GM23248 (cell line): Measurements from ENCODE around the gene ABHD6. TPM values are rescaled to one million over a fixed set of nuclear protein-coding genes. Genes with fewer than 3 reads are reported as not detected.

Experiments
- DNase-seq: peaks from one replicate; pipeline ENCODE4 v3.0.0-alpha.2; 2015
- H2AFZ ChIP-seq: fragments of 200-600 bp; sonication (generic); 2 replicates; pipeline ENCODE4 v1.6.1; 2016; ENCODE audit warnings: antibody characterized with exemption
- H3F3A ChIP-seq: fragments of 200-600 bp; sonication (generic); 2 replicates; pipeline ENCODE4 v1.6.1; 2016; ENCODE audit warnings: mild to moderate bottlenecking, antibody characterized with exemption, mixed run types; ENCODE audit not compliant: insufficient read depth
- H3K27ac ChIP-seq: fragments of 200-600 bp; sonication (generic); 2 replicates; pipeline ENCODE4 v1.5.1; 2016; ENCODE audit warnings: mild to moderate bottlenecking
- H3K27me3 ChIP-seq: fragments of 200-600 bp; sonication (generic); replicated peaks from 2 replicates; pipeline ENCODE4 v1.6.1; 2016; ENCODE audit warnings: mild to moderate bottlenecking; ENCODE audit not compliant: insufficient read depth
- H3K36me3 ChIP-seq: fragments of 200-600 bp; sonication (generic); 2 replicates; pipeline ENCODE4 v1.6.1; 2016; ENCODE audit warnings: low read depth, mild to moderate bottlenecking
- H3K4me1 ChIP-seq: fragments of 200-600 bp; sonication (generic); 2 replicates; pipeline ENCODE4 v1.6.1; 2016; ENCODE audit warnings: mild to moderate bottlenecking; ENCODE audit not compliant: insufficient read depth
- H3K4me2 ChIP-seq: fragments of 200-600 bp; sonication (generic); one replicate; pipeline ENCODE4 v1.6.1; 2016; ENCODE audit warnings: mild to moderate bottlenecking; ENCODE audit not compliant: unreplicated experiment
- H3K4me3 ChIP-seq: fragments of 200-600 bp; sonication (generic); 2 replicates; pipeline ENCODE4 v1.5.1; 2016; ENCODE audit warnings: mild to moderate bottlenecking
- H3K79me2 ChIP-seq: fragments of 200-600 bp; sonication (generic); 2 replicates; pipeline ENCODE4 v1.6.1; 2016; ENCODE audit warnings: mild to moderate bottlenecking; ENCODE audit not compliant: insufficient read depth
- H3K9ac ChIP-seq: fragments of 200-600 bp; sonication (generic); 2 replicates; pipeline ENCODE4 v1.6.1; 2016; ENCODE audit warnings: mild to moderate bottlenecking
- H3K9me2 ChIP-seq: fragments of 200-600 bp; sonication (generic); 2 replicates; pipeline ENCODE4 v1.6.1; 2016; ENCODE audit warnings: mixed run types, mild to moderate bottlenecking, moderate library complexity; ENCODE audit not compliant: insufficient read depth
- H3K9me3 ChIP-seq: fragments of 200-600 bp; sonication (generic); one replicate; pipeline ENCODE4 v1.6.1; 2017; ENCODE audit warnings: low read depth
- H4K20me1 ChIP-seq: fragments of 200-600 bp; sonication (generic); 2 replicates; pipeline ENCODE4 v1.6.0; 2016; ENCODE audit not compliant: insufficient read depth
- EZH2 ChIP-seq: fragments of 200-600 bp; sonication (generic); IDR thresholded peaks from 2 replicates; pipeline ENCODE4 v1.6.1; 2018; ENCODE audit warnings: antibody characterized with exemption, mild to moderate bottlenecking; ENCODE audit not compliant: insufficient read depth, poor library complexity, severe bottlenecking
- EZH2phosphoT487 ChIP-seq: fragments of 200-600 bp; sonication (generic); IDR thresholded peaks from 2 replicates; pipeline ENCODE4 v1.6.1; 2018; ENCODE audit warnings: antibody characterized with exemption, moderate library complexity, mild to moderate bottlenecking, low read depth; ENCODE audit not compliant: insufficient read depth
- WGBS, 2 experiments: methylation state at CpG; one replicate each; pipeline ENCODE4 v1.1.6; 2015 to 2017; ENCODE audit warnings: low lambda C conversion rate in 2 of 2, low coverage in 1 of 2; ENCODE audit errors: missing lambda C conversion rate in 2 of 2; 5-methylcytosine and 5-hydroxymethylcytosine counted together
- in situ Hi-C: fragments of 300-500 bp; cut with MboI; formaldehyde crosslinking; loops from 2 replicates; pipeline ENCODE4 v1.15.0; 2020
- polyA plus RNA-seq: library from polyadenylated mRNA; unstranded; fragments of >200 nt; fragmentation: Nextera tagmentation; extraction: Ambion mirVana; gene quantifications from 2 replicates; pipeline ENCODE4 v1.2.1, GENCODE V29; 2016
- total RNA-seq: library from RNA; depleted of rRNA; stranded (reverse); fragments of >200 nt; shearing (Covaris generic); gene quantifications from 2 replicates; pipeline ENCODE4 v1.2.3, GENCODE V29; 2014

The ABHD6 gene
- total and polyA plus RNA-seq, 2 experiments from 2014 or later: 4.4 to 5.3 TPM

DNA sequence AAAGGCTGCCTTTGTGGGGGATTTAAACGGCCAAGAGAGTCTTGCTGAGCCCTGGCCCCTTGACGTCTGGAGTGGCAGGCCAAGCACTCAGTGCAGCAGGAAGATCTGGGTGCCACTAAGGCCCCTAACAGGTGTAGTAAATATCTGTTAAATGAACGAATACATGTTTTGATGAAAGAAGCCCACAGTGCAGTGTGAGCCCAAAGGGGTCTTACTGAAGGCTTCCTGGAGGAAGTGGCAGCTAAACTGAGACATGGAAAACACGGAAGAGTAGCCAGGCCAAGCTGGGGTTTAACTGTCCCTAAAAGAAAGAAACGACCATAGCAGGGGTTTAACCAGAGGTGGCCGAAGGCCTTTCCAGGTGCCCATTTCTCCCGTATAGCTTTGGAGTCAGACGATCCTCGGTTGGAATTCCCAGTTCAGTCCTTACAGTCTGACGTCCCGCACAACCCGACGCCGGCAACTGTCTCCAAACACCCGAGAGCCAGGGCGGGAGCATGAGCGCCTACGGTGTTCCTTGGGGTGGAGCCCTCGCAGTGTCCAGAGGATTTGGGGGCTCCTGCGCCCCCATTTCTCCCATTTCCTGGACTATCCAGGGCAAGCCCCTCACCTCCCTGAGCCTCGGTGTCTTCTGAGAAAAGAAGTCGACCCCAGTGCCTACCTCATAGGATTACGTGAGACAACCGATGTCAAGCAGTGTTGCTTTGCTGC, 910 bp upstream of the ABHD6 start:
- in situ Hi-C loops: no loop called here
- H3K9me2 ChIP-seq: no peaks in the 10 kb centered on the region
- H3K79me2 ChIP-seq: no peaks in the 10 kb centered on the region; the same call in 1 of the 2 replicates
- H3K4me3 ChIP-seq: peak overlapping the region; percentile 86
- WGBS, 2 experiments: 15 to 18% methylated on average over 24 of the region's 24 CpGs
- H3F3A ChIP-seq: no peaks in the 10 kb centered on the region
- peak overlapping the region; percentile 81 for H3K4me2 ChIP-seq
- H3K27ac ChIP-seq: no peak overlapping the region
- no peaks in the 10 kb centered on the region for H4K20me1 ChIP-seq
- H3K36me3 ChIP-seq: no peaks in the 10 kb centered on the region
- DNase-seq: peak; percentile 42
- peak overlapping the region; percentile 59 for H3K9ac ChIP-seq
- no peak for TF ChIP-seq EZH2phosphoT487
- no peak for TF ChIP-seq EZH2
- peak overlapping the region; percentile 82 for H2AFZ ChIP-seq
- H3K4me1 ChIP-seq: no peaks in the 10 kb centered on the region; the same call in 1 of the 2 replicates
- no peaks in the 10 kb centered on the region for H3K27me3 ChIP-seq
- H3K9me3 ChIP-seq: no peaks in the 10 kb centered on the region

DNA sequence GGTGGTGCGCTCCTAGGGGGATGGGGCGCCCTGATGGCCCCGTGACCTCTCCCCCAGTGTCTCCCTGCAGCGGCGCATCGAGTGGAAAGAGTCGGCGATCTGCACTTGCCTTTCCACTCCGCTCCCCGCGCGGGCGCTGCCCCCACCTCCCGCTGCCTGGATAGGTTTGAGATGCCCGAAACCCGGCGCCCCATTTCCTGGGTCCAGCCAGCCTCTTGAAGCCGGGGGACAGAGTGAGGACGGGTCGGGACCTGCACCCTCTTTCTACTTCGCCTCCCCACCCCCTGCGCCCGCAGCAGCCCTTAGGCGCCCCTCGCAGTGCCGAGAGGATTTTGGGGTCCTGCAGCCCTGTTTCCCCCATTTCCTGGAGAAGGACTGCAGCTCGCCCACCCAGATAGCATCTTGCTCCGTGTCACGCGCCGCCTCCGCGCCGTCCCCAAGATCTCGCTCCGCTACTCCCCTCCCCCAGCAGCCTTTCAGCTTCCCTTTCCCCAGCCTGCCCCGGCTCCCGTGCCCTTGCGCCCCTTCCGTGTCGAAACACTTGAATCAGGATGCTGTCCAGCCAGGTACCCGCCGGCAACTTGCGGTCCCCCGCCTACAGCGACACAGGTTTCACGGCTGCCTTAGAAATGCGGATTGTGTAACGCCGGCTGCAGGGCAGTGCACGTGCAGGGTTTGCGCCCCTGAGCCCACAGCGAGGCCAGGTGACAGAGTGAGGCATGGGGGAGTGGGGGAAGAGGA, 519 bp downstream of the ABHD6 start:
- Histone ChIP-seq H3K9ac (peak overlapping the region; percentile 59), H2AFZ (peak overlapping the region; percentile 82), H3K9me3 (no peaks in the 10 kb centered on the region), H3F3A (no peaks in the 10 kb centered on the region), H3K27me3 (no peaks in the 10 kb centered on the region), H3K4me3 (peak overlapping the region; percentile 86), H3K79me2 (no peaks in the 10 kb centered on the region; the same call in 1 of the 2 replicates), H3K9me2 (no peaks in the 10 kb centered on the region), H3K4me1 (no peaks in the 10 kb centered on the region; the same call in 1 of the 2 replicates), H3K4me2 (peak overlapping the region; percentile 81), H3K36me3 (no peaks in the 10 kb centered on the region), H4K20me1 (no peaks in the 10 kb centered on the region), H3K27ac (no peak overlapping the region)
- DNase-seq: peak; percentile 70
- in situ Hi-C loops: no loop called here
- TF ChIP-seq EZH2phosphoT487: no peak
- no peak for TF ChIP-seq EZH2
- 2 to 5% methylated on average over 43 to 49 of the region's 53 CpGs for WGBS, 2 experiments

DNA sequence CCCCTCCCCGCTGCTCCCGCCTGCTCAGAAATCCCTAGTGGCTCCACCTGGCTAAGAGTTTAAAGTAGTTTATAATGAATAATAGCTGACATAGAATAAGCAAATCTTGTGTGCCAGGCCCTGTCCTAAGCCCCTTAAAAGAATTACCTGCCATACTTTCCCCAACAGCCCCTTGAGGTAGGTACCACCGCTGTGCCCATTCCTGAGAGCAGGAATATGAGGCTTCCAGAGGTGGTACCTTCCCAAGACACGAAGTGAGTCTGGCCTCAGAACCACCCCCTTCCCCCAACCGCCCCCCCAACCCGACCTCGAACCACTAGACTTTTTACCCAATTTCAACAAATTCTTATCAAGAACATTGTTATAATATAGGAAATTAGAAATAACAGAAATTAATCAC, 1.2 kb downstream of the ABHD6 start:
- DNase-seq: no peak
- Histone ChIP-seq H3K9me3 (no peaks in the 10 kb centered on the region), H3K9ac (no peak overlapping the region), H3K79me2 (no peaks in the 10 kb centered on the region; the same call in 1 of the 2 replicates), H4K20me1 (no peaks in the 10 kb centered on the region), H3K4me1 (no peaks in the 10 kb centered on the region; the same call in 1 of the 2 replicates), H3K27ac (no peak overlapping the region), H3K9me2 (no peaks in the 10 kb centered on the region), H3K27me3 (no peaks in the 10 kb centered on the region), H3K36me3 (no peaks in the 10 kb centered on the region), H3F3A (no peaks in the 10 kb centered on the region), H2AFZ (peak overlapping the region; percentile 82; the same call in 1 of the 2 replicates), H3K4me3 (peak overlapping the region; percentile 86; the same call in 1 of the 2 replicates), H3K4me2 (peak overlapping the region; percentile 81)
- WGBS, 2 experiments: 76 to 80% methylated on average over 7 of the region's 7 CpGs
- no peak for TF ChIP-seq EZH2
- no peak for TF ChIP-seq EZH2phosphoT487
- in situ Hi-C loops: no loop called here

DNA sequence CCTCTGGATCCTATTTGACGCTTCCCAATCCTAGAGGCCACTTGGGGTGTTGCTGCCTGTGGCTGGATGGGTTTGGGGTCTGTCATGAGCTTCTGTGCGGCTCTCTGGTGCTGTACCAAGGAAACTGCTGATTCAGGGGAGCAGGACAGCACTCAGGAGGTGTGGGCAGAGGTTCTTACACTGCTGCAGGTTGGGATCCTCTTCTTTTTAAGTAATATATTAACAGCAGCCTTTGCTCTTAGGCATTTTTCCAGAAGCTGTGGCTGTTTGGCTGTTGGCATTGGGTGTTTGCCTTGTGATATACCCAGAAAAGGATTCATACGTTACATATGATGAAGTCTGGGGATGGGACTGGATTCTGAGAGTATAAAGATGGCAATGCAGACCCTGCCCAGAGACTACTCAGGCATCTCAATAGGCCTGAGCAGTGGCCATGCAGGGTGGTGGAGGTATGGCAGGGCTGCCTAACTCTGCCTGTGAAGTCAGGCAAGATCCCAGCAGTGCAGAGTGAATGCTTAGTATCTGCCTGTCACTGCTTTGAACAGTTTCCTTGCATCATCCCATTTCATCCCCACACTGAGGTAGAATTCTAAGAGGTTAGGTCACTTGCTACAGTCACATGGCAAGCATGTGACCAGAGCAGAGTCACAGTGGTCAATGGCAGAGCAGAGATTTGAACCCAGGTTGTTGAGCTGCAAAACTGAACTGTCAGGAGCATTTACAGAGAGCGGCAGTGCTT, 3.9 kb downstream of the ABHD6 start:
- Histone ChIP-seq H4K20me1 (no peaks in the 10 kb centered on the region), H2AFZ (no peak overlapping the region), H3K4me1 (no peaks in the 10 kb centered on the region; the same call in 1 of the 2 replicates), H3K79me2 (peaks cover 5% of the 10 kb centered on the region; the same call in 1 of the 2 replicates), H3K36me3 (no peaks in the 10 kb centered on the region), H3F3A (no peaks in the 10 kb centered on the region), H3K9me3 (no peaks in the 10 kb centered on the region), H3K4me3 (no peak overlapping the region), H3K27me3 (no peaks in the 10 kb centered on the region), H3K4me2 (no peak overlapping the region), H3K9ac (no peak overlapping the region), H3K9me2 (no peaks in the 10 kb centered on the region), H3K27ac (no peak overlapping the region)
- 91 to 94% methylated on average over 4 of the region's 4 CpGs for WGBS, 2 experiments
- no peak for DNase-seq
- no peak for TF ChIP-seq EZH2
- TF ChIP-seq EZH2phosphoT487: no peak
- in situ Hi-C loops: no loop called here
